ENCODE data around the gene CDX1. TPM values are rescaled to one million over a fixed set of nuclear protein-coding genes. Genes with fewer than 3 reads are reported as not detected.

The CDX1 gene
- not detected for total RNA-seq

DNA sequence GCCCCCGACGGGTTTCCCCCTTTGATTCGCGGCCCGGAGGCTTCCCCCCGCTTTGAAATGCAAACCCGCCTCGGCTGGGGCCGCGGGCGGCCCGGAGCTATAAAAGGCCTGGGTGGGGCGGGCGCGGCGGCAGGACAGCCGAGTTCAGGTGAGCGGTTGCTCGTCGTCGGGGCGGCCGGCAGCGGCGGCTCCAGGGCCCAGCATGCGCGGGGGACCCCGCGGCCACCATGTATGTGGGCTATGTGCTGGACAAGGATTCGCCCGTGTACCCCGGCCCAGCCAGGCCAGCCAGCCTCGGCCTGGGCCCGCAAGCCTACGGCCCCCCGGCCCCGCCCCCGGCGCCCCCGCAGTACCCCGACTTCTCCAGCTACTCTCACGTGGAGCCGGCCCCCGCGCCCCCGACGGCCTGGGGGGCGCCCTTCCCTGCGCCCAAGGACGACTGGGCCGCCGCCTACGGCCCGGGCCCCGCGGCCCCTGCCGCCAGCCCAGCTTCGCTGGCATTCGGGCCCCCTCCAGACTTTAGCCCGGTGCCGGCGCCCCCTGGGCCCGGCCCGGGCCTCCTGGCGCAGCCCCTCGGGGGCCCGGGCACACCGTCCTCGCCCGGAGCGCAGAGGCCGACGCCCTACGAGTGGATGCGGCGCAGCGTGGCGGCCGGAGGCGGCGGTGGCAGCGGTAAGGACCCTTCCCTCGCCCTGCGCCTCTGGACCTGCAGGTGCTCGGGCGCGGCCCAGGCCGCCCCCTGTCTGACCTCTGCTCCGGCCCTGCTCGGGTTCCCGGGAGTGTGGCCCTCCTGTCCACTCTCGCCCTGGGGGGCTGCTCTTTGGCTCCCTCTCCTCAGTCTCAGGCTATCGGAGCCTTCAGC is at the start of gene CDX1:
CDX1 (plus strand) TSS at position 129 of the 862 bp plus-strand sequence; CDS start at position 228, 99 bp downstream.

DNA sequence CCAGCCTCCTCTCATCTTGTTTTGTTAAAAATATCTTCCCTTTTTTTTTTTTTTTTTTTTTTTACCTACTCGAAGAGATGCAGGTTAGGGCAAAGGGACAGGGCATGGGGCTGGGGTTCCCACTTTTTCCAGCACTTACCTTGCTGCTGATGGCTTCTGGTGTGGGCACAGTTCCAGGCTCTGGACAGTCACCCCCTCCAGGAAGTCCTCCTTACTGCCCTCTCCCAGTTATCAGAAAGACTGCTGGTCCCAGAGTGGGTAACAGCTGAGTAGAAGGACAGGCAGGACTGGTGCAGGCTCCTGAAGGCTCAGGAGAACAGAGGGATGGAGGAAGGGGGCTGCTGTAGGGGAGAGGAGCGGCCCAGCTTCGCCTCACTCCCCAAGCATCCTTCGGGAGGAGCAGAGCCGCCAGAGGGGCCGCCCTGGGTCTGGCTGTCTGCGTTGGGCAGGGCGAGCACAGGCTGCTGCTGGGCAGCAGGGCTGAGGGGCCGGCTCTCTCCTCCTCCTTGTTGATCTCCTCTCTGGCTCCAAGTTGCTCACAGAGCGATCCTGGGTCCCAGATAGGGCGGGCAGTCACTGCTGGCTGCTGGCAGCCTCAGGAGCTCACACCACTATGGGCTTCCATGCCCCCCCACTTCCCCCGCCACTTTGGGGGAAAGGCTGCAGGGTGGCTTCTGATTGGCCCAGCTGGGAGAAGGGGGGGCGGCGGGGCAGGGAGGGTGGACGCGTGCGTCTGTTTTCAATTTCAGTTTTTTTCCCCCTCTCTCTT is 11.1 kb upstream of the CDX1 start, which contains the start of gene PDGFRB:
PDGFRB (minus strand) TSS at position 588 of the 769 bp plus-strand sequence. CDS start 18,798 bp downstream, outside the sequence.

DNA sequence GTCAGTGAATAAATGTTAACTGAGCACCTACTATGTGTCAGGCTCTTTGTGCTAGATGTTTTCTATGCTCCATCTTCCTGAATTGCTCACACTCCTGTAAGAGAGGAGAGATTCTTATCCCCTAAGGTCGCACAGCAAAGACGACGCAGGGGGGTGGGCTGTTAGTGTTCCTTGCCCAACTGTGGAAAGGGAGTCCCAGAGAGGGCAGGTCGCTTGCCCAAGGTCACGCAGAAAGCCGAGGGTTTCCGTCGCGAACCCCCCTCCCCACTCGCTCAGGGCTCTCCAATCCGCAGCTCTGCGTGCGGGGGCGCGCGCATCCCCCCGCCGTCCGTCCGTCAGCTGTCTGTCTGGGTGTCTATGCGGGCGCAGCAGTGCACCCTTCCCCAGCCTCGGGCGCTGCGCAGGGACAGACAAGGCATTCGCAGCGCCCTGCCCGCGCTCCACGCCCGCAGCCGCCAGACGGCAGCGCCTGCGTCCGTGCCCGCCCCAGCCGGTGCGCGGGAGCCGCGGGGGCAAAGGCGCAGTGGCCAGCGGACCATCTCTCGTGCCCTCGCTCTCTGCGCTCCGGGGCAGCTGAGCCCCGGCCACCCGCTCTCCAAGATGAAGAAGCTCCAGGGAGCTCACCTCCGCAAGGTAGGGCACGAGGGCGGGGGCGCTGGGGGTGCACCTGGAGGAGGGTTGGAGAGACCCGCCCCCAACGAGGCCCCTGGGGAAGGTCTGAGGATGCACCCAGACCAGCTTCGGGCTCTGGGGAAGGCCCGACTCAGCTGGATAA is 23.3 kb downstream of the CDX1 start, which contains the start of gene SLC6A7:
SLC6A7 (plus strand) TSS at position 335 of the 775 bp plus-strand sequence; CDS start at position 601, 266 bp downstream.

Other genes starting within 250 kb of the CDX1 start
- gene PDE6A, start 222.0 kb upstream of the CDX1 start, total RNA-seq, result not detected
- gene SLC26A2, start 206.0 kb upstream of the CDX1 start, total RNA-seq, result 10 to 100 TPM; 33.7 to 38.3 TPM
- 1 to 10 TPM; 4.5 to 5.0 TPM for gene TIGD6, start 166.1 kb upstream of the CDX1 start, total RNA-seq
- 10 to 100 TPM; 46.5 to 66.6 TPM for gene HMGXB3, start 166.0 kb upstream of the CDX1 start, total RNA-seq
- gene CSF1R, start 80.2 kb upstream of the CDX1 start, total RNA-seq, result under 1 TPM in 1 of 2 donors, not detected in 1; 0.33 TPM
- gene PDGFRB, start 10.9 kb upstream of the CDX1 start, total RNA-seq, result 1 to 10 TPM in 1 of 2 donors, under 1 TPM in 1; 0.34 to 1.3 TPM
- not detected for gene SLC6A7, start 23.3 kb downstream of the CDX1 start, total RNA-seq
- gene CAMK2A, start 123.0 kb downstream of the CDX1 start, total RNA-seq, result under 1 TPM; 0.33 to 0.34 TPM
- 10 to 100 TPM; 12.7 to 31.6 TPM for gene ARSI, start 136.1 kb downstream of the CDX1 start, total RNA-seq
- 10 to 100 TPM; 15.5 to 34.6 TPM for gene TCOF1, start 190.9 kb downstream of the CDX1 start, total RNA-seq
- 10 to 100 TPM; 31.7 to 68.9 TPM for gene CD74, start 246.1 kb downstream of the CDX1 start, total RNA-seq

Data from melanocyte of skin (primary cell).